Measurements from ENCODE around the gene HVCN1.

HVCN1 gene

DNA sequence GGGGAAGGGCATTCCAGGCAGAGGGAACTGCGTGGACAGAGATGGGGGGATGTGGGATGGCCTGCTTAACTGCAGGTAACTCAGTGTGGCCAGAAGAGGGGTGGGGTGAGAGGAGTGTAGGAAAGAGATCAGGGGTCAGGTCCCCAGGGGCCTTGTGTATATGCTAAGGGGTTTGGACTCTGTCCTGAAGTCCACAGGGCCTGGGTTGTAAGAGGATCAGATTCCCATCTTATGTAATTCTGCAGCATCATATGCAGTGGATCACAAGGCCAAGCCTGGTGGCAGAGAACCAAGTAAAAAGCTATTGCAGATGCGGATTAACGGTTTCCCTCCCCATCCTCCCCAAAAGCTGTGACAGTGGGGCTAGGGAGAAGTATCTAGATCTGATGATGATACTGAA is 66.3 kb downstream of the HVCN1 start:
- in situ Hi-C loops (cut with HindIII; ENCODE audit: low sequenced_read_pairs), result no loop called here

DNA sequence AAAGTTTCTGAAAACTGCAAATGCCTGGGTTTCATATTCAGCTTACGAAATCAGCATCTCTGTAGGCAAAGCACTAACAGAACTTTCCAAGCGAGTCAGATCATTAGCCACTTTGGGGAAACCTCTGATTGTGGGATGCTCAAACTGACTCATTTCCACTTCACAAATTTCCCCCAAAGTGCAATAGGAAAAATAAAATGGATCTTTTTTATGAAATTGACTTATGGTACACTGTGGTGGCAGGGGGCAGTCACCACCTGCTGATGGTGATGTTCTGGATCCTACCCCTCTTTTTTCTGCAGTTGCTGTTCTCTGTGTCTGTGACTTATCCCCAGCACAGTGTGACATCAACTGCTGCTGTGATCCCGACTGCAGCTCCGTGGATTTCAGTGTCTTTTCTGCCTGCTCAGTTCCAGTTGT is 69.4 kb downstream of the HVCN1 start:
- in situ Hi-C loops (cut with HindIII; ENCODE audit: low sequenced_read_pairs), result no loop called here

- in situ Hi-C loops (cut with HindIII; ENCODE audit: low sequenced_read_pairs), result no loop called here
Measured at GRCh38 chr12:110616471-110617115, 72.3 kb downstream of the HVCN1 start.

DNA sequence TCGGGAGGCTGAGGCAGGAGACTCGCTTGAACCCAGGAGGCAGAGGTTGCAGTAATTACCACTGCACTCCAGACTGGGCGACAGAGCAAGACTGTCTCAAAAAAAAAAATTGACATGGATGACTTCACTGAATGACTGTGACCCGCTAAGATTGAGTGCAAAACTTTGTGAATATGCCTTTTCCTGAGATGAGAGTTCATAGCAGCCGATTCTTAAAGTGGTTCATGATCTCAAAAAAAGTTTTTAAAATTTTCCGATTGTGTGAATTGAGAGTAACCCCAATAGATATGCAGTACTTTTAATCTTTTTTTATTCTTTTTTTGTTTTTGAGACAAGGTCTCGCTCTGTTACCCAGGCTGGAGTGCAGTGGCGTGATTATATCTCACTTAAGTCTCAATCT is 73.7 kb downstream of the HVCN1 start:
- in situ Hi-C loops (cut with HindIII; ENCODE audit: low sequenced_read_pairs), result no loop called here

- in situ Hi-C loops (cut with HindIII; ENCODE audit: low sequenced_read_pairs), result no loop called here
Measured at GRCh38 chr12:110613771-110614684, 74.9 kb downstream of the HVCN1 start, which contains the start of gene TCTN1. Gene TCTN1, plus strand, starts transcription at chr12:110614129. Its CDS starts 54 bp downstream, at chr12:110614183.

DNA sequence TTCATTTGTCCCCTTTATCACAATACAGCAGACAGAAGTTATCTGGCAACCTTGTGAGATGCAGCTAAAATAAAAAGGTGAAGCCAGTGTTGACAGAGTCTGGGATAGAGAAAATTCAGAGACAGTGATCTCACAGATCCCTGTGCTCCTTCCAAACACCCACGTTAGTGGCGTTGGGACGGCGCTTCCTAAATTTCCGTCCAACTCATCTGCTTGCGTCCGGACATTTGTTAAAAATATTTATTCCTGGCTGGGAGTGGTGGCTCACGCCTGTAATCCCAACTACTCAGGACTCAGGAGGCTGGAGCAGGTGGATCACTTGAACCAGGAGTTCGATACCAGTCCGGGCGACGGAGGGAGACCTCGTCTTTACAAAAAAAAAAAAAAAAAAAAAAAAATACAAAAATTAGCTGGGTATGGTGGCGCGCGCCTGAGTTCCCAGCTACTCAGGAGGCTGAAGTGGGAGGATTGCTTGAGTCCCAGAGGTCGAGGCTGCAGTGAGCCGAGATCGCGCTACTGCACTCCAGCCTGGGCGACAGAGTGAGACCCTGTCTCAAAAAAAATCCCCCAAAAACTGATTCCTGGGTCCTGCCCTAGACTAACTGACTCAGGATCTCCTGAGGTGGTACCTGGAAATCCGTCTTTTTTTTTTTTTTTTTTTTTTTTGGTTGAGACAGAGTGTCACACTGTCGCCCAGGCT is 75.7 kb downstream of the HVCN1 start:
- in situ Hi-C loops (cut with HindIII; ENCODE audit: low sequenced_read_pairs), result no loop called here

GRCh38 chr12:110606253-110606611 is 82.7 kb downstream of the HVCN1 start:
- in situ Hi-C loops (cut with HindIII; ENCODE audit: low sequenced_read_pairs), result no loop called here

DNA sequence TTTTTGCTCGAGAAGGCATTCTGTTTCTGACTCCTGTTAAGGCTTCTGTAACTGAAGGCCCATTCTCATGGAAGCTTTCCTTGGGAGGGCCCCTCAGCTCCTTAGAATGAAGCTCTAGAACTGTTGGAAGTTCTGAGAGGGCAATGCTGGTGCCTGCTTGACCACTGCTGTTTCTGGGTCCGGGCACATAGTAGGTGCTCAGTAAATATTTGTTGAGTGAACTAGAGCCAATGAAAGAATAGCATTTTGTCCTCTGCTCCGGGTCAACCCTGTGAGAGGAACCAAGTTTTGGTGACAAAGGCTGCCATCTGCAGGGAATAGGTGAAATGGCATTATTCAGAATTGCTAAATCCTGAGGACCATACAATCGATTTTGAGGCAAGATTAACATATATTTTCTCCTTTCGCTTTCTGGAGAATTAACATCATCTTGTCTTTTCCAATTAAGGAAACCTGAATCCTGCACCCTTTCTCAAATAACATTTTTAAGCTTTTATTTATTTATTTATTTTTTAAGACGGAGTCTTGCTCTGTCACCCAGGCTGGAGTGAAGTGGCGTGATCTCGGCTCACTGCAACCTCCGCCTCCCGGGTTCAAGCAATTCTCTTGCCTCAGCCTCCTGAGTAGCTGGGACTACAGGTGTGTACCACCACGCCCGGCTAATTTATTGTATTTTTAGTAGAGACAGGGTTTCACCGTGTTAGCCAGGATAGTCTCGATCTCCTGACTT is 86.7 kb downstream of the HVCN1 start:
- in situ Hi-C loops (cut with HindIII; ENCODE audit: low sequenced_read_pairs), result loop anchor here (5.0 kb wide), 2 partner anchors 65 to 135 kb away; partner anchors contain the start of genes FAM216A and GPN3

- in situ Hi-C loops (cut with HindIII; ENCODE audit: low sequenced_read_pairs), result loop anchor here (5.0 kb wide), 2 partner anchors 63 to 133 kb away; partner anchors contain the start of genes FAM216A and GPN3
Measured at GRCh38 chr12:110600254-110600653, 88.7 kb downstream of the HVCN1 start.

DNA sequence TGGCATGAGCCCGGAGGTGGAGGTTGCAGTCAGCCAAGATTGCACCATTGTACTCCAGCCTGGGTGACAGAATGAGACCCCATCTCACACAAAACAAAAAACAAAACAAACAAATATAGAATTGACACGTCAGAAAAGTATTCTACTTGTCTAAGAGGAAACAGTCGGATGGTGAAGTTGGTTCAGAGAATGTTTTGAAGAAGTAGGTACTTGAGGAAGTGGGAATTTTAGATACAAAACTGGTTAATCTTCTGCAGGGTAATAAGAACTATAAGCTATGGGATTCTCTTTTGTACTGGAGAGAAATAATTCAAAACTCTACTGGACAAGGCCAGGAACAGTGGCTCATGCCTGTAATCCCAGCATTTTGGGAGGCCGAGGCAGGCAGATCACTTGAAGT is 89.6 kb downstream of the HVCN1 start:
- in situ Hi-C loops (cut with HindIII; ENCODE audit: low sequenced_read_pairs), result no loop called here

All from endothelial cell of hepatic sinusoid (primary cell).